Right ventricle myocardium superior (tissue), 1 donor: ENCODE measurements around the gene ALDH3A2. TPM values are rescaled to one million over a fixed set of nuclear protein-coding genes. Genes with fewer than 3 reads are reported as not detected.
A peak's percentile ranks its signal among the peaks of the same experiment; 100 is the strongest.

Source experiments
- ATAC-seq: fragments of 200-7000 bp; cut with Tn5 transposase; one replicate; pipeline ENCODE4 v1.9.1; 2020; ENCODE audit warnings: mild to moderate bottlenecking; ENCODE audit not compliant: poor library complexity
- DNase-seq: peaks from one replicate; pipeline ENCODE4 v3.0.0-alpha.2; 2020
- intact Hi-C: fragments of 100-400 bp; cut with DNase I; formaldehyde crosslinking; loops from one replicate; pipeline ENCODE4 v1.11.2; 2022
- total RNA-seq: library from RNA; stranded (reverse); fragmentation: NEBNext Ultra II Directional; extraction: Animal tissue kit (Norgen Biotek cat#: 25700); gene quantifications from one replicate; pipeline ENCODE4 v1.2.1, GENCODE V29; 2021
- donor health status: DM: no; HTN: yes; CAD: no; lungs with severe emphysema.

ALDH3A2 gene
- total RNA-seq, 1 donor from 2014 or later, result 53.6 TPM

- intact Hi-C loops, result loop anchor here (5.0 kb wide), 2 partner anchors 100 to 135 kb away; partner anchors contain the start of gene ALDH3A1
- ATAC-seq (no peak), DNase-seq (no peak)
Observed at GRCh38 chr17:19646788-19647696, 1.5 kb upstream of the ALDH3A2 start.

GRCh38 chr17:19647697-19648474 is 665 bp upstream of the ALDH3A2 start:
- intact Hi-C loops, result loop anchor here (5.0 kb wide), 2 partner anchors 99 to 136 kb away; partner anchors contain the start of gene ALDH3A1
- ATAC-seq (peak; percentile 52), DNase-seq (peak; percentile 82)

- intact Hi-C loops, result loop anchor here (5.0 kb wide), 2 partner anchors 98 to 137 kb away; partner anchors contain the start of gene ALDH3A1
- no peak for DNase-seq
- no peak for ATAC-seq
Observed at GRCh38 chr17:19649274-19649541, 657 bp downstream of the ALDH3A2 start.

- intact Hi-C loops, result no loop called here
- DNase-seq (no peak), ATAC-seq (no peak)
Observed at GRCh38 chr17:19650826-19651225, 2.3 kb downstream of the ALDH3A2 start.

GRCh38 chr17:19651451-19652238 is 3.1 kb downstream of the ALDH3A2 start:
- DNase-seq (no peak), ATAC-seq (no peak)
- intact Hi-C loops, result no loop called here

- ATAC-seq (no peak), DNase-seq (no peak)
- intact Hi-C loops, result no loop called here
Observed at GRCh38 chr17:19652595-19652994, 4.0 kb downstream of the ALDH3A2 start.

- DNase-seq, result no peak
- ATAC-seq, result no peak
- intact Hi-C loops, result no loop called here
Observed at GRCh38 chr17:19654342-19654886, 5.9 kb downstream of the ALDH3A2 start.

- DNase-seq (no peak), ATAC-seq (no peak)
- intact Hi-C loops, result no loop called here
Observed at GRCh38 chr17:19654896-19655295, 6.3 kb downstream of the ALDH3A2 start.

GRCh38 chr17:19656336-19656735 is 7.8 kb downstream of the ALDH3A2 start:
- no peak for ATAC-seq
- no peak for DNase-seq
- intact Hi-C loops, result no loop called here

- no peak for DNase-seq
- ATAC-seq, result no peak
- intact Hi-C loops, result no loop called here
Observed at GRCh38 chr17:19656851-19657581, 8.5 kb downstream of the ALDH3A2 start.

- ATAC-seq, result no peak
- DNase-seq, result no peak
- intact Hi-C loops, result no loop called here
Observed at GRCh38 chr17:19659366-19660177, 11.0 kb downstream of the ALDH3A2 start.

GRCh38 chr17:19660219-19660870 is 11.8 kb downstream of the ALDH3A2 start:
- DNase-seq, result no peak
- intact Hi-C loops, result no loop called here
- no peak for ATAC-seq

GRCh38 chr17:19661121-19661520 is 12.6 kb downstream of the ALDH3A2 start:
- DNase-seq (no peak), ATAC-seq (no peak)
- intact Hi-C loops, result no loop called here

- intact Hi-C loops, result no loop called here
Observed at GRCh38 chr17:19663097-19663496, 14.5 kb downstream of the ALDH3A2 start.

GRCh38 chr17:19664136-19664820 is 15.7 kb downstream of the ALDH3A2 start:
- ATAC-seq, result peak; percentile 93
- DNase-seq, result peak; percentile 49
- intact Hi-C loops, result no loop called here

More at GRCh38 chr17:19663097-19663496, 14.5 kb downstream of the ALDH3A2 start:
- DNase-seq (no peak), ATAC-seq (no peak)

- DNase-seq, result no peak
- intact Hi-C loops, result no loop called here
- ATAC-seq, result no peak
Observed at GRCh38 chr17:19664821-19665181, 16.2 kb downstream of the ALDH3A2 start.
